ENCODE results near the gene LENG9.

LENG9 gene

GRCh38 chr19:54457773-54458647, 5.6 kb downstream of the LENG9 start:
- Histone ChIP-seq H3K9ac (ENCODE audit: low read length) (no peak overlapping the region), H3K4me2 (ENCODE audit: low read depth, low read length) (no peak overlapping the region), H3K9me2 (replicated peaks; ENCODE audit: insufficient read depth, low read length) (no peaks in the 10 kb centered on the region), H4K20me1 (ENCODE audit: insufficient read depth, low read length) (peaks cover 6% of the 10 kb centered on the region), H2AFZ (ENCODE audit: low read length) (no peak overlapping the region), H3K36me3 (replicated peaks; ENCODE audit: insufficient read depth, low read length) (peaks cover 23% of the 10 kb centered on the region), H3K79me2 (ENCODE audit: low read length) (peaks cover 64% of the 10 kb centered on the region), H3K4me1 (ENCODE audit: low read length) (peaks cover 5% of the 10 kb centered on the region; the same call in 1 of the 2 replicates), H3K9me3 (replicated peaks; ENCODE audit: insufficient read depth, low read length) (no peaks in the 10 kb centered on the region), H3F3A (ENCODE audit: insufficient read depth, low read length) (peaks cover 7% of the 10 kb centered on the region; the same call in 1 of the 2 replicates), H3K4me3 (ENCODE audit: low read length) (no peak overlapping the region), H3K27ac (ENCODE audit: low read length) (no peak overlapping the region), H3K27me3 (replicated peaks; ENCODE audit: insufficient read depth, low read length) (no peaks in the 10 kb centered on the region)
- TF ChIP-seq EZH2 (optimal IDR thresholded peaks at IDR 0.05; ENCODE audit: low read depth, low read length) (no peak), EZH2phosphoT487 (IDR thresholded peaks at IDR 0.05; ENCODE audit: low read length) (no peak)
- TF ChIP-seq, protein P1, sequence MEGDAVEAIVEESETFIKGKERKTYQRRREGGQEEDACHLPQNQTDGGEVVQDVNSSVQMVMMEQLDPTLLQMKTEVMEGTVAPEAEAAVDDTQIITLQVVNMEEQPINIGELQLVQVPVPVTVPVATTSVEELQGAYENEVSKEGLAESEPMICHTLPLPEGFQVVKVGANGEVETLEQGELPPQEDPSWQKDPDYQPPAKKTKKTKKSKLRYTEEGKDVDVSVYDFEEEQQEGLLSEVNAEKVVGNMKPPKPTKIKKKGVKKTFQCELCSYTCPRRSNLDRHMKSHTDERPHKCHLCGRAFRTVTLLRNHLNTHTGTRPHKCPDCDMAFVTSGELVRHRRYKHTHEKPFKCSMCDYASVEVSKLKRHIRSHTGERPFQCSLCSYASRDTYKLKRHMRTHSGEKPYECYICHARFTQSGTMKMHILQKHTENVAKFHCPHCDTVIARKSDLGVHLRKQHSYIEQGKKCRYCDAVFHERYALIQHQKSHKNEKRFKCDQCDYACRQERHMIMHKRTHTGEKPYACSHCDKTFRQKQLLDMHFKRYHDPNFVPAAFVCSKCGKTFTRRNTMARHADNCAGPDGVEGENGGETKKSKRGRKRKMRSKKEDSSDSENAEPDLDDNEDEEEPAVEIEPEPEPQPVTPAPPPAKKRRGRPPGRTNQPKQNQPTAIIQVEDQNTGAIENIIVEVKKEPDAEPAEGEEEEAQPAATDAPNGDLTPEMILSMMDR (IDR thresholded peaks at IDR 0.05; ENCODE audit: low read length), result no peak
- DNase-seq, result no peak

DNA sequence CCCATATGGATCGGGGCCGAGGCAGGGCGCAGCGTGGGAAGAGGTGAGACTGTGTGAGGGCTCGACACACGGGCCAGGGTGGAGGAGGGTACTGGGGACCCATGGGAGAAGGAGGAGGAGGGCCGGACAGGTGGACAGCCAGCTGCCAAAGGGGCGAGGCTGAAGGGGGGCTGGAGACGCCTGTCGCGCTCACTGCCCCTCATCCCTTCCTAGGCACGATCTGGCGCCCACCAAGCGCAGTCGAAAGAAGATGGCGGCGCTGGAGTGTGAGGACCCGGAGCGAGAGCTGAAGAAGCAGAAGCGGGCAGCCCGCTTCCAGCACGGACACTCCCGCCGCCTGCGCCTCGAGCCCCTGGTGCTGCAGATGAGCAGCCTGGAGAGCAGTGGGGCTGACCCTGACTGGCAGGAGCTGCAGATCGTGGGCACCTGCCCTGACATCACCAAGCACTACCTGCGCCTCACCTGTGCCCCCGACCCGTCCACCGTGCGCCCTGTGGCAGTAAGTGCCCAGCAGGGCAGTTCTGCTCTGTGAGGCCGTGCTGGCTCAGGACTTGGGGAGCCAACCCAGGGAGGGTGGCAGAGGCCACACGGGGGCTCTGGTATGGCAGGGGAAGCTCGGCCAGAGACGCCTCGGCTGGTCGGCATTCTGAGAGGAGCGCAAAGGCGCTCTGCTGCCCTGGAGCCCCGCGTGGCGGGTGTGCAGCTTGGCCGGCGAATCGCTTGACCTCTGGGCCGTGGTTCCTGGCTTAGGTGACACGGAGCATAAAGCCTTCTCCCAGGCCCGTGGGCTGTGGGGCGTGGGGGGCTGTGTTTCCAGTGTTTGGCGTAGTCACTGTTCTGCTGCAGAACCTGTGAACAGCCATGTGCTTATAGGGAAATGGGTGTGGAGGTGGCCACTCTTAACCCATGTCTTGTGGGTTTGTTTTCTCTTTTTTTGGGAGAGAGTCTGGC, 6.9 kb downstream of the LENG9 start:
- no peak overlapping the region for H3K4me3 ChIP-seq (ENCODE audit: low read length)
- DNase-seq, result no peak
- H3K4me1 ChIP-seq (ENCODE audit: low read length), result no peaks in the 10 kb centered on the region
- H3K9me3 ChIP-seq (replicated peaks; ENCODE audit: insufficient read depth, low read length), result no peaks in the 10 kb centered on the region
- peaks cover 7% of the 10 kb centered on the region; the same call in 1 of the 2 replicates for H3F3A ChIP-seq (ENCODE audit: insufficient read depth, low read length)
- no peaks in the 10 kb centered on the region for H3K9me2 ChIP-seq (replicated peaks; ENCODE audit: insufficient read depth, low read length)
- H4K20me1 ChIP-seq (ENCODE audit: insufficient read depth, low read length), result peaks cover 10% of the 10 kb centered on the region
- H3K79me2 ChIP-seq (ENCODE audit: low read length), result peaks cover 71% of the 10 kb centered on the region
- H3K9ac ChIP-seq (ENCODE audit: low read length), result no peak overlapping the region
- peaks cover 31% of the 10 kb centered on the region for H3K36me3 ChIP-seq (replicated peaks; ENCODE audit: insufficient read depth, low read length)
- H3K27me3 ChIP-seq (replicated peaks; ENCODE audit: insufficient read depth, low read length), result no peaks in the 10 kb centered on the region
- no peak overlapping the region for H3K4me2 ChIP-seq (ENCODE audit: low read depth, low read length)
- no peak overlapping the region for H2AFZ ChIP-seq (ENCODE audit: low read length)
- H3K27ac ChIP-seq (ENCODE audit: low read length), result no peak overlapping the region
- TF ChIP-seq, protein P1 (IDR thresholded peaks at IDR 0.05; ENCODE audit: low read length), result no peak
- TF ChIP-seq EZH2 (optimal IDR thresholded peaks at IDR 0.05; ENCODE audit: low read depth, low read length) (no peak), EZH2phosphoT487 (IDR thresholded peaks at IDR 0.05; ENCODE audit: low read length) (no peak)

DNA sequence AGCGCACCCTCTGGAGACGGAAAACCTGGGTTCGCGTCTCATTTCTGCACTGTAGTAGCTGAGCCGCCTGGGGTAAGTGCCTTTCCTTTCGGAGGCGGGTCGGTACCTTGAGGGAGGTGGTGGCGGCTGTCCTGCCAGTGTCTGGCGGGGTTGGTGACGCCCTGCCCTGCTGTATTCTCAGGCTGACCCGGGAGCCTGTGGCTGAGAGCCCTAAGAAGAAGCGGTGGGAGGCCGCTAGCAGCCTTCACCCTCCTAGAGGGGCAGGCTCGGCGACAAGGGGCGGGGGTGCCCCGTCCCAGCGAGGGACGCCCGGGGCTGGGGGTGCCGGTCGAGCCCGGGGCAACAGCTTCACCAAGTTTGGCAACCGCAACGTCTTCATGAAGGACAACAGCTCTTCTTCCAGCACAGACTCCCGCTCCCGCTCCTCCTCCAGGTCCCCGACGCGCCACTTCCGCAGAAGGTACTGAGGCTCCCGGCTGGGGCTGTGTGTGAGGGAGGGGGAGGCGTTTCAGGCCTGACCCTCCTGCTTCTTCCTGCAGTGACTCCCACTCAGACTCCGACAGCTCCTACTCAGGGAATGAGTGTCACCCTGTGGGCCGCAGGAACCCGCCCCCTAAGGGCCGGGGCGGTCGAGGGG, 7.7 kb downstream of the LENG9 start:
- no peak for DNase-seq
- Histone ChIP-seq H3K27me3 (replicated peaks; ENCODE audit: insufficient read depth, low read length) (no peaks in the 10 kb centered on the region), H2AFZ (ENCODE audit: low read length) (no peak overlapping the region), H3K9me3 (replicated peaks; ENCODE audit: insufficient read depth, low read length) (no peaks in the 10 kb centered on the region), H3K36me3 (replicated peaks; ENCODE audit: insufficient read depth, low read length) (peaks cover 31% of the 10 kb centered on the region), H3K4me3 (ENCODE audit: low read length) (no peak overlapping the region), H3K79me2 (ENCODE audit: low read length) (peaks cover 79% of the 10 kb centered on the region), H3K27ac (ENCODE audit: low read length) (no peak overlapping the region), H4K20me1 (ENCODE audit: insufficient read depth, low read length) (peaks cover 18% of the 10 kb centered on the region), H3K4me2 (ENCODE audit: low read depth, low read length) (no peak overlapping the region), H3K9ac (ENCODE audit: low read length) (no peak overlapping the region), H3F3A (ENCODE audit: insufficient read depth, low read length) (peaks cover 7% of the 10 kb centered on the region; the same call in 1 of the 2 replicates), H3K4me1 (ENCODE audit: low read length) (peaks cover 3% of the 10 kb centered on the region; the same call in 1 of the 2 replicates), H3K9me2 (replicated peaks; ENCODE audit: insufficient read depth, low read length) (no peaks in the 10 kb centered on the region)
- no peak for TF ChIP-seq EZH2phosphoT487 (IDR thresholded peaks at IDR 0.05; ENCODE audit: low read length)
- no peak for TF ChIP-seq EZH2 (optimal IDR thresholded peaks at IDR 0.05; ENCODE audit: low read depth, low read length)
- TF ChIP-seq, protein P1 (IDR thresholded peaks at IDR 0.05; ENCODE audit: low read length), result no peak

Data from MM.1S (cell line).